ENCODE measurements around the gene LRCH1.

Gene LRCH1

DNA sequence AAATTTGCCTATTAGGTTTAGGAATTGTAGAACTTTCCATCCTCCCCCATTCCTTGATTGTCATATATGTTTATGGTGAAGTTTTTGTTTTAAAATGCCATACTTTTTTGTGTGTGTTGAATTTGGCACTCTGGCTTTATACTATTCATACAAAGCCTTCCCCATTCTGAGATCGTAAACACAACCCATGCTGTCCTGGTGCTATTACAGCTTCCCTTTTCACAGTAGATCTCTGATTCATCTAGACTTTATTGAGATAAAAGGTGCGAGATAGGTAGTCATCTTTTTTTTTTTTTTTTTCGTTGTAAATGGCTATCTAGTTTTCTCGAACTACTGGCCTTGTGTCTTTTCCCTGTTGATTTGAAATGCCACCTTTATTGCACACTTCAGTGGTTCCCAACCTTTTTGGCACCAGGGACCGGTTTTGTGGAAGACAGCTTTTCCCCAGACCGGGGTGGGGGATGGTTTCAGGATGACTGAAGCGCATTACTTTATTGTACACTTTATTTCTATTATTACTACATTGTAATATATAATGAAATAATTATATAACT is 94.6 kb downstream of the LRCH1 start:
- TF ChIP-seq, protein P1, sequence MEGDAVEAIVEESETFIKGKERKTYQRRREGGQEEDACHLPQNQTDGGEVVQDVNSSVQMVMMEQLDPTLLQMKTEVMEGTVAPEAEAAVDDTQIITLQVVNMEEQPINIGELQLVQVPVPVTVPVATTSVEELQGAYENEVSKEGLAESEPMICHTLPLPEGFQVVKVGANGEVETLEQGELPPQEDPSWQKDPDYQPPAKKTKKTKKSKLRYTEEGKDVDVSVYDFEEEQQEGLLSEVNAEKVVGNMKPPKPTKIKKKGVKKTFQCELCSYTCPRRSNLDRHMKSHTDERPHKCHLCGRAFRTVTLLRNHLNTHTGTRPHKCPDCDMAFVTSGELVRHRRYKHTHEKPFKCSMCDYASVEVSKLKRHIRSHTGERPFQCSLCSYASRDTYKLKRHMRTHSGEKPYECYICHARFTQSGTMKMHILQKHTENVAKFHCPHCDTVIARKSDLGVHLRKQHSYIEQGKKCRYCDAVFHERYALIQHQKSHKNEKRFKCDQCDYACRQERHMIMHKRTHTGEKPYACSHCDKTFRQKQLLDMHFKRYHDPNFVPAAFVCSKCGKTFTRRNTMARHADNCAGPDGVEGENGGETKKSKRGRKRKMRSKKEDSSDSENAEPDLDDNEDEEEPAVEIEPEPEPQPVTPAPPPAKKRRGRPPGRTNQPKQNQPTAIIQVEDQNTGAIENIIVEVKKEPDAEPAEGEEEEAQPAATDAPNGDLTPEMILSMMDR (IDR thresholded peaks at IDR 0.05; ENCODE audit: insufficient read depth, low read depth, low read length, missing control alignments) = no peak
- DNase-seq (ENCODE audit: low read depth) = no peak
- no peak overlapping the region for H3K4me3 ChIP-seq (ENCODE audit: low read length)

DNA sequence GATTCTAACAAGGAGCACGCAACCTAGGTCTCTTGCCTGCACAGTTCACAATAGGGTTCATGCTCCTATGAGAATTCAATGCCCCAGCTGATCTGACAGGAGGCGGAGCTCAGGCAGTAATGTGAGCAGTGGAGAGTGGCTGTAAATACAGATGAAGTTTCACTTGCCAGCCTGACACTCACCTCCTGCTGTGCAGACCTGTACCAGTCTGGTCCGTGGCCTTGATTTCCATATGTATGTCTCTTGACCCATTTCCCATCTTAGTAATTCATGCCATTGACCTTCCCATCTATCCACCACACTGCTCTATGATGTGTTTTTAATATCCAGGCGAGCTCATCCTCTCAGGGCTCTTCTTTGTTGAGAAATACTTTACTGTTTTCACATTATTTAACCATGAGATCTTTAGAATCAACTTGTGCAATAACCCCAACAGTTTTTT is 95.2 kb downstream of the LRCH1 start:
- DNase-seq (ENCODE audit: low read depth) = peak; percentile 34

DNA sequence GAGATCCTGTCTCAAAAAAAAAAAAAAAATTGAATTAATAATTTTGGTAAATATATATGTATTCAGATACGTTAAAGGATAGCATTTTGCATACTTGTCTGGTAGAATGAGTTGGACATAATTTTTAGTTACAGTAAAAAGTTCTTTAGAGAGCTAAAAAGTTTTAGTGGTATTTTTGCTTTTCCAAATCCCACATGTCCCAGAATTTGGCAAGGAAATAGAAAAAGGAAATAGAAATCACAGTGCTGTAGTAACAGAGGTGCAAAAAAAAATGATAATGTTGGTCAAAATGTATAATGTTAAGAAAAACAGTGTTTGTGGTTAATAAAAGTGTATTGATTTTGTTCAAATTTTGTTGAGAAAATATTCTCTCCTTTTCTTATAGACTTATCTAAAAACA is 96.8 kb downstream of the LRCH1 start:
- DNase-seq (ENCODE audit: low read depth) = no peak
- no peak overlapping the region for H3K4me3 ChIP-seq (ENCODE audit: low read length)
- TF ChIP-seq, protein P1 (IDR thresholded peaks at IDR 0.05; ENCODE audit: insufficient read depth, low read depth, low read length, missing control alignments) = no peak

More for the DNA sequence above, 95.2 kb downstream of the LRCH1 start:
- no peak overlapping the region for H3K4me3 ChIP-seq (ENCODE audit: low read length)
- TF ChIP-seq, protein P1 (IDR thresholded peaks at IDR 0.05; ENCODE audit: insufficient read depth, low read depth, low read length, missing control alignments) = no peak

DNA sequence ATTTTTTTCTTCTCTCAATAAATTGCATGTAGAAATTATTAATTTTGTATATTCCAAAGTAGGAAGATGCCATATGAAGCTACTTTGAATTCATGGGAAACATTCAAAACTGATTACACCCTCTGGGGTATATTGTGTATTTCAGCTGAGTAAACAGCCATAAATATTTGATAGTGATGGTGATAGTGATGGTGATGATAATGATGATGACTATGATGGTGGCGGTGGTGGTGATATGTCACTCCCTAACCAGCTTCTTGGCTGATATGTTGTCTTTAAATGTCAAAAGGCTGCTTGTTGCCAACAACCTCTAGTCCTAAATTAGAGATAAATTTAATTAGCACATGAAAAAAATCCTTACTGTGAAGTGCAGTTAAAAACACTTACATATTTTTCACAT is 102.0 kb downstream of the LRCH1 start:
- TF ChIP-seq, protein P1 (IDR thresholded peaks at IDR 0.05; ENCODE audit: insufficient read depth, low read depth, low read length, missing control alignments) = no peak
- H3K4me3 ChIP-seq (ENCODE audit: low read length) = no peak overlapping the region

DNA sequence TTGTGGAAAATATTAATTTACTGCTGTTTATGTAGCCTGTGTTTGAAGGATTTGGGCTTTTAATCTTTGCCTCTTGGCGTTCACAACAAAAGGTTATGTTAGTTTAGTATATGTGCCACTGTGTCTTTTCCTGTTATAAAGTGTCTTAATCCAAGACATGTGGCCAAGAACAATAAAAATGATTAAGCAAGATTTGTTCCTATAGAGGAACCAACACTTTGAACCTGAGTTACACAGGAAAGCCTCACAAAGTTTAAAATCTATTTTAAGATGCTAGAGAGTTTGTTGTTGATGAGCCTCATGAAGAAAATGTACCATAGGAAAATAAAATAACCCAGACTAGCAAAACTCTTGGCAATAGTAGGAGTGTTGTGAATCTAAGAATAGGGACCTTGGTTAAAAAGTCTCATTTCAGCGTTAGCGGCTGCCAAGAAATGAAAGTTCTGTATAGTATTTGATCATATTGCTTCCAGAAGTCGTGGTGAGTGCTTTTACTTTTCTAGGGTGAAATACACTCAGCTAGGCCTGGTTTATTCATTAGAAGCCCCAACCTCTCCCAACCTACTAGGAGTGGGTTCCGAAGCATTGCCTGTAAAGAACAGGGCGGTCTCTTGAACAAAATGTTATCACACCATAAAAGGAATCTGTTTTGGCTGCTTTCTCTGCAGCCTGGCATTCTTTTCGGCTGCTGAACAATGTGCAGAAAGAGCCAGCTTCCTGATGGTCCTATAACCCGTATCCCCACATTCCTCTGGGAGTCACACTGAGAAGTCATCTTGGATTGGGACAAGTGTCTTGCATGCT is 102.6 kb downstream of the LRCH1 start:
- DNase-seq (ENCODE audit: low read depth) = peak; percentile 41
- TF ChIP-seq, protein P1 (IDR thresholded peaks at IDR 0.05; ENCODE audit: insufficient read depth, low read depth, low read length, missing control alignments) = no peak
- no peak overlapping the region for H3K4me3 ChIP-seq (ENCODE audit: low read length)

More for the DNA sequence above, 102.0 kb downstream of the LRCH1 start:
- DNase-seq (ENCODE audit: low read depth) = no peak

DNA sequence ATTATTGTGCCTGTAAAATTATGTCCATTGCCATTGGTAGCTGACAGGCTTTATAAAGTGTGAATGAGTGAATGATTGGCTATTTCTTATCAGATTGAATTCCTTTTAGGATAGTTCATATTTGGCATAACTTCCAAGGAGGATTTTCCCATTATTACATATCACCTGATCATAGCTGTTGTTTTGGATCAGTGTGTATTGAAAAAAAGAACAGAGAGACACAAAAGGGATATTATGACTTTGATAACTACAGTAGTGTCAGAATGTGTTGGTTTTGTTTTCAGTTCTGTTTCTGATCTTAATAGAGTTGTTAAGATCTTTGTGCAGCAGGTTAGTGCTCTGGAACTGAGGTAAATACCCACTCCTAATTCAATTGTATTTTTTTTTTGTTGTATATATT is 103.8 kb downstream of the LRCH1 start:
- no peak overlapping the region for H3K4me3 ChIP-seq (ENCODE audit: low read length)
- no peak for DNase-seq (ENCODE audit: low read depth)
- TF ChIP-seq, protein P1 (IDR thresholded peaks at IDR 0.05; ENCODE audit: insufficient read depth, low read depth, low read length, missing control alignments) = no peak
